ENCODE results near the gene ZBTB7C.
"Not testable (repeated sequence)": the region's sequence is repeated elsewhere in the genome, so short reads cannot be mapped to it uniquely, and the experiment has no call there.

ZBTB7C gene

GRCh38 chr18:48408727-48409590 lies at the start of gene ZBTB7C:
Gene ZBTB7C, minus strand, starts transcription at chr18:48409383.
- no peak for DNase-seq (ENCODE audit: low read depth)

GRCh38 chr18:48456838-48457237 lies 47.7 kb upstream of the ZBTB7C start:
- no peak for DNase-seq (ENCODE audit: low read depth)

GRCh38 chr18:48455555-48456478 lies 46.6 kb upstream of the ZBTB7C start:
- DNase-seq (ENCODE audit: low read depth) = peak; percentile 17

GRCh38 chr18:48454261-48454757 lies 45.1 kb upstream of the ZBTB7C start:
- DNase-seq (ENCODE audit: low read depth) = no peak

GRCh38 chr18:48453330-48454066 lies 44.3 kb upstream of the ZBTB7C start:
- DNase-seq (ENCODE audit: low read depth) = no peak

GRCh38 chr18:48452861-48453323 lies 43.7 kb upstream of the ZBTB7C start:
- no peak for DNase-seq (ENCODE audit: low read depth)

- DNase-seq (ENCODE audit: low read depth) = no peak
Measured at GRCh38 chr18:48450685-48451084, 41.5 kb upstream of the ZBTB7C start.

GRCh38 chr18:48446582-48447225 lies 37.5 kb upstream of the ZBTB7C start:
- peak; percentile 47 for DNase-seq (ENCODE audit: low read depth)

- DNase-seq (ENCODE audit: low read depth) = peak; percentile 49
Measured at GRCh38 chr18:48445540-48445939, 36.4 kb upstream of the ZBTB7C start.

- DNase-seq (ENCODE audit: low read depth) = no peak
Measured at GRCh38 chr18:48442761-48443160, 33.6 kb upstream of the ZBTB7C start.

- DNase-seq (ENCODE audit: low read depth) = no peak
Measured at GRCh38 chr18:48441405-48441881, 32.3 kb upstream of the ZBTB7C start.

- DNase-seq (ENCODE audit: low read depth) = no peak
Measured at GRCh38 chr18:48440924-48441323, 31.7 kb upstream of the ZBTB7C start.

- no peak for DNase-seq (ENCODE audit: low read depth)
Measured at GRCh38 chr18:48436907-48437306, 27.7 kb upstream of the ZBTB7C start.

- not testable (repeated sequence) for DNase-seq (ENCODE audit: low read depth)
Measured at GRCh38 chr18:48434382-48434781, 25.2 kb upstream of the ZBTB7C start.

- DNase-seq (ENCODE audit: low read depth) = no peak
Measured at GRCh38 chr18:48433541-48433940, 24.4 kb upstream of the ZBTB7C start.

GRCh38 chr18:48430150-48430549 lies 21.0 kb upstream of the ZBTB7C start:
- no peak for DNase-seq (ENCODE audit: low read depth)

GRCh38 chr18:48428475-48429177 lies 19.4 kb upstream of the ZBTB7C start:
- no peak for DNase-seq (ENCODE audit: low read depth)

GRCh38 chr18:48422947-48423378 lies 13.8 kb upstream of the ZBTB7C start:
- no peak for DNase-seq (ENCODE audit: low read depth)

- DNase-seq (ENCODE audit: low read depth) = no peak
Measured at GRCh38 chr18:48419277-48420022, 10.3 kb upstream of the ZBTB7C start.

Measured in activated T-helper 9 cell treated with anti-CD3 and anti-CD28 coated beads, Interleukin-2, amount 50 U/mL, for 16 hours (primary cell).